DMS114 treated with DMSO at 0.1 percent for 48 hours (cell line): Measurements from ENCODE around the gene GBX1.

ENCODE experiments used
- DNase-seq: peaks from one replicate; lab custom pipeline; 2025; ENCODE audit not compliant: unreplicated experiment; lab: John Stamatoyannopoulos, UW

Gene GBX1

GRCh38 chr7:151116603-151117440, 50.7 kb downstream of the GBX1 start:
- no peak for DNase-seq

- no peak for DNase-seq
Observed at GRCh38 chr7:151115836-151116418, 51.6 kb downstream of the GBX1 start.

- DNase-seq: no peak
Observed at GRCh38 chr7:151115121-151115835, 52.2 kb downstream of the GBX1 start.

GRCh38 chr7:151114151-151115090, 53.1 kb downstream of the GBX1 start:
- no peak for DNase-seq

- DNase-seq: no peak
Observed at GRCh38 chr7:151113344-151114150, 53.9 kb downstream of the GBX1 start.

- peak; percentile 17 for DNase-seq
Observed at GRCh38 chr7:151110941-151111645, 56.4 kb downstream of the GBX1 start.

GRCh38 chr7:151110236-151110940, 57.1 kb downstream of the GBX1 start:
- no peak for DNase-seq

GRCh38 chr7:151109094-151110048, 58.1 kb downstream of the GBX1 start:
- no peak for DNase-seq

GRCh38 chr7:151107882-151108281, 59.6 kb downstream of the GBX1 start:
- no peak for DNase-seq

GRCh38 chr7:151104411-151105235, 62.9 kb downstream of the GBX1 start:
- DNase-seq: no peak

GRCh38 chr7:151103973-151104372, 63.5 kb downstream of the GBX1 start:
- no peak for DNase-seq

- DNase-seq: no peak
Observed at GRCh38 chr7:151102991-151103390, 64.5 kb downstream of the GBX1 start.

GRCh38 chr7:151101621-151102396, 65.7 kb downstream of the GBX1 start:
- no peak for DNase-seq

GRCh38 chr7:151100921-151101320, 66.6 kb downstream of the GBX1 start:
- no peak for DNase-seq

GRCh38 chr7:151099486-151100211, 67.8 kb downstream of the GBX1 start:
- no peak for DNase-seq
